ENCODE data around the gene IGSF23.

DNA sequence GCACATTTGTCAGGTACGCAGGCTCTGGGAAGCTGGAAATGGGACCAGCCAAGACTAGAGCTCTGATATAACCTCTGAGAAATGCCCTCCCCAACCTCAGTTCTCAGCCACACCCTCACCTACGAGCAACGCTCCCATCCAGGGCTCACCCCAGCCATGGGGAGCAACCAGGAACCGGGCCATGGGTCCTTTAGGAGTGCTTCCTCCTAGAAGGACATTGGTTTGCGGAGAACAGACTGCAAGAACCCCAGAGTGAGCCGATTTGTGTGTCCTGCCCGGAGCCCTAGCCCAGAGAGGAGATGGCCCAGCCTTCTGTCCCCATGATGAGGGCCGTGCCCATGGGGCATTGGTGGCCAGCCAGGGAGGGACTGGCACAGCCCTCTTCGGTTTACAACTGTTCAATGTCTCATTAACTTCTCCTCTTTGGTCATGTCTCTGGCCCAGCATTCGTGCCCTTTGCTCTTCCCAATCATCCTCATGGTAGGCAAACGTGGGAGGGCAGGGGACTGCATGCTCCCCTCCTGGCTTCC is 32.9 kb upstream of the IGSF23 start:
- no peak for TF ChIP-seq POLR2A (IDR thresholded peaks at IDR 0.05)
- TF ChIP-seq, protein P1, sequence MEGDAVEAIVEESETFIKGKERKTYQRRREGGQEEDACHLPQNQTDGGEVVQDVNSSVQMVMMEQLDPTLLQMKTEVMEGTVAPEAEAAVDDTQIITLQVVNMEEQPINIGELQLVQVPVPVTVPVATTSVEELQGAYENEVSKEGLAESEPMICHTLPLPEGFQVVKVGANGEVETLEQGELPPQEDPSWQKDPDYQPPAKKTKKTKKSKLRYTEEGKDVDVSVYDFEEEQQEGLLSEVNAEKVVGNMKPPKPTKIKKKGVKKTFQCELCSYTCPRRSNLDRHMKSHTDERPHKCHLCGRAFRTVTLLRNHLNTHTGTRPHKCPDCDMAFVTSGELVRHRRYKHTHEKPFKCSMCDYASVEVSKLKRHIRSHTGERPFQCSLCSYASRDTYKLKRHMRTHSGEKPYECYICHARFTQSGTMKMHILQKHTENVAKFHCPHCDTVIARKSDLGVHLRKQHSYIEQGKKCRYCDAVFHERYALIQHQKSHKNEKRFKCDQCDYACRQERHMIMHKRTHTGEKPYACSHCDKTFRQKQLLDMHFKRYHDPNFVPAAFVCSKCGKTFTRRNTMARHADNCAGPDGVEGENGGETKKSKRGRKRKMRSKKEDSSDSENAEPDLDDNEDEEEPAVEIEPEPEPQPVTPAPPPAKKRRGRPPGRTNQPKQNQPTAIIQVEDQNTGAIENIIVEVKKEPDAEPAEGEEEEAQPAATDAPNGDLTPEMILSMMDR (IDR thresholded peaks at IDR 0.05): no peak
